Body of pancreas (tissue), 2 donors: ENCODE data around the gene MXI1. TPM values are rescaled to one million over a fixed set of nuclear protein-coding genes. Genes with fewer than 3 reads are reported as not detected.

Experiments used
- total RNA-seq, 2 donors: library from RNA; depleted of rRNA; stranded (reverse); fragments of >200 nt; gene quantifications; one replicate each; pipeline ENCODE4 v1.1.0, GENCODE V29; 2016

The MXI1 gene
- total RNA-seq, 2 donors from 2014 or later = 14.8 to 24.1 TPM

Other genes starting within 250 kb of the MXI1 start
- 10 to 100 TPM; 37.9 to 40.5 TPM for gene ADD3, start 199.6 kb upstream of the MXI1 start, total RNA-seq
- 1 to 10 TPM; 7.5 to 7.6 TPM for gene SMNDC1, start 97.3 kb downstream of the MXI1 start, total RNA-seq